ENCODE data around the gene THOC5.
A peak's percentile ranks its signal among the peaks of the same experiment; 100 is the strongest.
"Not testable (repeated sequence)": the region's sequence is repeated elsewhere in the genome, so short reads cannot be mapped to it uniquely, and the experiment has no call there.

Gene THOC5

GRCh38 chr22:29503811-29504372 lies 49.7 kb downstream of the THOC5 start:
- Histone ChIP-seq H3K9ac (peak overlapping the region in 5 of 11 experiments; percentile 19 to 52 (median 22); a peak in 5 of 22 replicates), H3K27me3 (no peaks in the 10 kb centered on the region), H3K36me3 (peaks cover 46 to 93% (median 68%) of the 10 kb centered on the region in 11 experiments), H3K4me1 (peaks cover 0 to 17% (median 7%) of the 10 kb centered on the region in 10 experiments; a peak in 11 of 20 replicates), H3K4me3 (no peak overlapping the region), H3K4me2 (peak overlapping the region in 6 of 11 experiments; percentile 15 to 61 (median 40); a peak in 11 of 22 replicates), H3K9me3 (replicated peaks in 1 of 11) (no peaks in the 10 kb centered on the region), H3K27ac (peak overlapping the region in 2 of 11 experiments; percentile 7 to 17; a peak in 4 of 22 replicates), H4K20me1 (peaks cover 0 to 11% (median 0%) of the 10 kb centered on the region in 11 experiments; a peak in 3 of 22 replicates)
- no peak for TF ChIP-seq Cebpa-rat (IDR thresholded peaks at IDR 0.05)

- no peak overlapping the region for H3K27ac ChIP-seq
- no peak overlapping the region for H3K9ac ChIP-seq
- peaks cover 16 to 66% (median 44%) of the 10 kb centered on the region in 11 experiments; a peak in 21 of 22 replicates for H3K36me3 ChIP-seq
- no peaks in the 10 kb centered on the region for H3K27me3 ChIP-seq
- H3K4me2 ChIP-seq: no peak overlapping the region
- no peak overlapping the region for H3K4me3 ChIP-seq
- H4K20me1 ChIP-seq: peaks cover 0 to 11% (median 0%) of the 10 kb centered on the region in 11 experiments; a peak in 3 of 22 replicates
- H3K4me1 ChIP-seq: peaks cover 0 to 15% (median 7%) of the 10 kb centered on the region in 10 experiments; a peak in 11 of 20 replicates
- H3K9me3 ChIP-seq (replicated peaks in 1 of 11): peaks cover 2 to 5% (median 4%) of the 10 kb centered on the region in 11 experiments; a peak in 16 of 22 replicates
- TF ChIP-seq Cebpa-rat (IDR thresholded peaks at IDR 0.05): no peak
Measured at GRCh38 chr22:29499852-29500251, 53.7 kb downstream of the THOC5 start.

GRCh38 chr22:29493636-29494035 lies 59.9 kb downstream of the THOC5 start:
- Histone ChIP-seq H3K9ac (no peak overlapping the region), H3K9me3 (replicated peaks in 1 of 11) (peaks cover 7 to 13% (median 11%) of the 10 kb centered on the region in 11 experiments; a peak in 17 of 22 replicates), H3K27ac (no peak overlapping the region), H3K4me3 (no peak overlapping the region), H4K20me1 (no peaks in the 10 kb centered on the region), H3K4me2 (no peak overlapping the region), H3K4me1 (peaks cover 10 to 26% (median 18%) of the 10 kb centered on the region in 10 experiments), H3K36me3 (peaks cover 3 to 21% (median 14%) of the 10 kb centered on the region in 11 experiments; a peak in 14 of 22 replicates), H3K27me3 (no peaks in the 10 kb centered on the region)
- no peak for TF ChIP-seq Cebpa-rat (IDR thresholded peaks at IDR 0.05)

- H3K9ac ChIP-seq: no peak overlapping the region
- H3K9me3 ChIP-seq (replicated peaks in 1 of 11): peaks cover 7 to 13% (median 11%) of the 10 kb centered on the region in 11 experiments; a peak in 17 of 22 replicates
- peaks cover 14 to 44% (median 27%) of the 10 kb centered on the region in 10 experiments for H3K4me1 ChIP-seq
- H3K4me3 ChIP-seq: no peak overlapping the region
- no peaks in the 10 kb centered on the region for H3K27me3 ChIP-seq
- peaks cover 0 to 14% (median 10%) of the 10 kb centered on the region in 11 experiments; a peak in 13 of 22 replicates for H3K36me3 ChIP-seq
- H4K20me1 ChIP-seq: no peaks in the 10 kb centered on the region
- no peak for TF ChIP-seq Cebpa-rat (IDR thresholded peaks at IDR 0.05)
- H3K27ac ChIP-seq: no peak overlapping the region
- peak overlapping the region in 1 of 11 experiments; percentile 60; a peak in 1 of 22 replicates for H3K4me2 ChIP-seq
Measured at GRCh38 chr22:29491012-29491411, 62.5 kb downstream of the THOC5 start.

- H3K9ac ChIP-seq: peak overlapping the region in 4 of 11 experiments; percentile 31 to 46 (median 38); a peak in 5 of 22 replicates
- peak overlapping the region in 7 of 11 experiments; percentile 21 to 78 (median 60); a peak in 12 of 22 replicates for H3K27ac ChIP-seq
- peaks cover 19 to 44% (median 33%) of the 10 kb centered on the region in 10 experiments for H3K4me1 ChIP-seq
- not testable (repeated sequence) for H3K9me3 ChIP-seq (replicated peaks in 1 of 11); H3K4me3 ChIP-seq; H3K27me3 ChIP-seq; H4K20me1 ChIP-seq; H3K36me3 ChIP-seq
- peak overlapping the region; percentile 54 to 77 (median 68) for H3K4me2 ChIP-seq
Measured at GRCh38 chr22:29489127-29489780, 64.3 kb downstream of the THOC5 start.

- H3K4me1 ChIP-seq: peaks cover 19 to 44% (median 35%) of the 10 kb centered on the region in 10 experiments
- H3K4me3 ChIP-seq: no peak overlapping the region
- no peaks in the 10 kb centered on the region for H3K27me3 ChIP-seq
- H3K36me3 ChIP-seq: no peaks in the 10 kb centered on the region
- H3K9ac ChIP-seq: no peak overlapping the region
- TF ChIP-seq Cebpa-rat (IDR thresholded peaks at IDR 0.05): no peak
- H4K20me1 ChIP-seq: peaks cover 0 to under 1% (median 0%) of the 10 kb centered on the region in 11 experiments; a peak in 1 of 22 replicates
- peak overlapping the region in 2 of 11 experiments; percentile 7 to 46; a peak in 1 of 22 replicates for H3K4me2 ChIP-seq
- H3K9me3 ChIP-seq (replicated peaks in 1 of 11): no peaks in the 10 kb centered on the region
- H3K27ac ChIP-seq: no peak overlapping the region
Measured at GRCh38 chr22:29487426-29487986, 66.1 kb downstream of the THOC5 start.

- Histone ChIP-seq H3K27ac (no peak overlapping the region), H3K9ac (no peak overlapping the region), H3K36me3 (no peaks in the 10 kb centered on the region), H3K27me3 (peaks cover 0 to 6% (median 1%) of the 10 kb centered on the region in 11 experiments; a peak in 13 of 22 replicates), H3K9me3 (replicated peaks in 1 of 11) (peaks cover 0 to 6% (median under 1%) of the 10 kb centered on the region in 11 experiments; a peak in 8 of 22 replicates), H3K4me2 (no peak overlapping the region), H3K4me1 (peaks cover 19 to 44% (median 35%) of the 10 kb centered on the region in 10 experiments), H4K20me1 (peaks cover 0 to 9% (median 0%) of the 10 kb centered on the region in 11 experiments; a peak in 1 of 22 replicates), H3K4me3 (no peak overlapping the region)
- TF ChIP-seq Cebpa-rat (IDR thresholded peaks at IDR 0.05): no peak
Measured at GRCh38 chr22:29485448-29485847, 68.1 kb downstream of the THOC5 start.

GRCh38 chr22:29484642-29485041 lies 68.9 kb downstream of the THOC5 start:
- peak overlapping the region in 2 of 11 experiments; percentile 15 to 30; a peak in 3 of 22 replicates for H3K4me2 ChIP-seq
- no peaks in the 10 kb centered on the region for H3K36me3 ChIP-seq
- peaks cover 0 to 15% (median 0%) of the 10 kb centered on the region in 11 experiments; a peak in 3 of 22 replicates for H4K20me1 ChIP-seq
- peaks cover 0 to 14% (median 7%) of the 10 kb centered on the region in 11 experiments; a peak in 8 of 22 replicates for H3K9me3 ChIP-seq (replicated peaks in 1 of 11)
- no peak overlapping the region for H3K4me3 ChIP-seq
- H3K4me1 ChIP-seq: peaks cover 14 to 36% (median 27%) of the 10 kb centered on the region in 10 experiments
- no peak overlapping the region for H3K9ac ChIP-seq
- TF ChIP-seq Cebpa-rat (IDR thresholded peaks at IDR 0.05): no peak
- H3K27me3 ChIP-seq: peaks cover 7 to 14% (median 9%) of the 10 kb centered on the region in 11 experiments
- H3K27ac ChIP-seq: no peak overlapping the region

Measured in BLaER1 treated with 17β-estradiol and CSF1 and Interleukin-3, amounts not matched to agents 10 nM and 100 nM (cell line).